SK-N-SH (cell line): ENCODE measurements around the gene GATAD2B.
"Not testable (repeated sequence)": the region's sequence is repeated elsewhere in the genome, so short reads cannot be mapped to it uniquely, and the experiment has no call there.

Source experiments
- GATA2 ChIP-seq: sonication (generic); formaldehyde crosslinking; IDR thresholded peaks from 2 replicates; pipeline ENCODE4 v1.5.0; 2020; ENCODE audit warnings: mild to moderate bottlenecking, missing genetic modification reagents
- TF ChIP-seq, protein P1 (sequence below): fragments of 200-600 bp; sonication (generic); IDR thresholded peaks from 2 replicates; pipeline ENCODE4 v1.6.1; 2017; ENCODE audit warnings: antibody characterized with exemption, mild to moderate bottlenecking, moderate library complexity

DNA sequence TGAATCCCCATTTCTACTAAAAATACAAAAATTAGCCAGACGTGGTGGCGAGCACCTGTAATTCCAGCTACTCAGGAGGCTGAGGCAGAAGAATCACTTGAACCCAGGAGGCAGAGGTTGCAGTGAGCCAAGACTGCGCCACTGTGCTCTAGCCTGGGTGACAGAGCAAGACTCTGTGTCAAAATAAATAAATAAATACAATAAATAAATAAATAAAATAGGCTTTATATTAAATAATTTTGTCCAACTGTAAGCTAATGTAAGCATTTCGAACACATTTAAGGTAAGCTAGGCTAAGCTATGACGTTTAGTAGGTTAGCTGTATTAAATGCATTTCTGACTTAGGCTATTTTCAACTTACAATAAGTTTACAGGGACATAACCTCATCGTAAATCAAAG lies 12.2 kb downstream of the GATAD2B start:
- not testable (repeated sequence) for TF ChIP-seq GATA2 (CRISPR knock-in tag)
- TF ChIP-seq, protein P1, sequence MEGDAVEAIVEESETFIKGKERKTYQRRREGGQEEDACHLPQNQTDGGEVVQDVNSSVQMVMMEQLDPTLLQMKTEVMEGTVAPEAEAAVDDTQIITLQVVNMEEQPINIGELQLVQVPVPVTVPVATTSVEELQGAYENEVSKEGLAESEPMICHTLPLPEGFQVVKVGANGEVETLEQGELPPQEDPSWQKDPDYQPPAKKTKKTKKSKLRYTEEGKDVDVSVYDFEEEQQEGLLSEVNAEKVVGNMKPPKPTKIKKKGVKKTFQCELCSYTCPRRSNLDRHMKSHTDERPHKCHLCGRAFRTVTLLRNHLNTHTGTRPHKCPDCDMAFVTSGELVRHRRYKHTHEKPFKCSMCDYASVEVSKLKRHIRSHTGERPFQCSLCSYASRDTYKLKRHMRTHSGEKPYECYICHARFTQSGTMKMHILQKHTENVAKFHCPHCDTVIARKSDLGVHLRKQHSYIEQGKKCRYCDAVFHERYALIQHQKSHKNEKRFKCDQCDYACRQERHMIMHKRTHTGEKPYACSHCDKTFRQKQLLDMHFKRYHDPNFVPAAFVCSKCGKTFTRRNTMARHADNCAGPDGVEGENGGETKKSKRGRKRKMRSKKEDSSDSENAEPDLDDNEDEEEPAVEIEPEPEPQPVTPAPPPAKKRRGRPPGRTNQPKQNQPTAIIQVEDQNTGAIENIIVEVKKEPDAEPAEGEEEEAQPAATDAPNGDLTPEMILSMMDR = not testable (repeated sequence)
